ENCODE measurements around the gene VAMP2.

The VAMP2 gene

GRCh38 chr17:8131844-8132441, 30.8 kb downstream of the VAMP2 start:
- H3K4me1 Mint-ChIP-seq (ENCODE audit: low read depth), result peaks cover 8% of the 10 kb centered on the region
- no peak for DNase-seq
- H3K9me3 Mint-ChIP-seq, result no peaks in the 10 kb centered on the region
- H3K4me3 Mint-ChIP-seq, result no peak overlapping the region
- no peaks in the 10 kb centered on the region for H3K36me3 Mint-ChIP-seq (ENCODE audit: low read depth)
- peak overlapping the region; percentile 8 for H3K27ac Mint-ChIP-seq
- peaks cover 3% of the 10 kb centered on the region for H3K27me3 Mint-ChIP-seq

- H3K4me1 Mint-ChIP-seq (ENCODE audit: low read depth), result peaks cover 42% of the 10 kb centered on the region
- no peaks in the 10 kb centered on the region for H3K36me3 Mint-ChIP-seq (ENCODE audit: low read depth)
- H3K4me3 Mint-ChIP-seq, result no peak overlapping the region
- peaks cover 24% of the 10 kb centered on the region for H3K27me3 Mint-ChIP-seq
- no peak overlapping the region for H3K27ac Mint-ChIP-seq
- H3K9me3 Mint-ChIP-seq, result no peaks in the 10 kb centered on the region
- DNase-seq, result no peak
Measured at GRCh38 chr17:8128125-8128784, 34.5 kb downstream of the VAMP2 start.

GRCh38 chr17:8126491-8127066, 36.2 kb downstream of the VAMP2 start:
- Mint-ChIP-seq H3K9me3 (no peaks in the 10 kb centered on the region), H3K4me1 (ENCODE audit: low read depth) (peaks cover 50% of the 10 kb centered on the region), H3K27me3 (peaks cover 37% of the 10 kb centered on the region), H3K4me3 (peak overlapping the region; percentile 82), H3K27ac (peak overlapping the region; percentile 58), H3K36me3 (ENCODE audit: low read depth) (no peaks in the 10 kb centered on the region)
- peak; percentile 79 for DNase-seq

- no peak for DNase-seq
- H3K36me3 Mint-ChIP-seq (ENCODE audit: low read depth), result no peaks in the 10 kb centered on the region
- peak overlapping the region; percentile 82 for H3K4me3 Mint-ChIP-seq
- peaks cover 52% of the 10 kb centered on the region for H3K4me1 Mint-ChIP-seq (ENCODE audit: low read depth)
- peak overlapping the region; percentile 97 for H3K27ac Mint-ChIP-seq
- H3K9me3 Mint-ChIP-seq, result no peaks in the 10 kb centered on the region
- peaks cover 38% of the 10 kb centered on the region for H3K27me3 Mint-ChIP-seq
Measured at GRCh38 chr17:8125947-8126490, 36.7 kb downstream of the VAMP2 start.

- peaks cover 2% of the 10 kb centered on the region for H3K36me3 Mint-ChIP-seq (ENCODE audit: low read depth)
- peak overlapping the region; percentile 82 for H3K4me3 Mint-ChIP-seq
- DNase-seq, result peak; percentile 97
- H3K4me1 Mint-ChIP-seq (ENCODE audit: low read depth), result peaks cover 57% of the 10 kb centered on the region
- H3K27me3 Mint-ChIP-seq, result peaks cover 43% of the 10 kb centered on the region
- peak overlapping the region; percentile 97 for H3K27ac Mint-ChIP-seq
- no peaks in the 10 kb centered on the region for H3K9me3 Mint-ChIP-seq
Measured at GRCh38 chr17:8125154-8125946, 37.4 kb downstream of the VAMP2 start.

- Mint-ChIP-seq H3K4me3 (peak overlapping the region; percentile 82), H3K27me3 (peaks cover 43% of the 10 kb centered on the region), H3K36me3 (ENCODE audit: low read depth) (peaks cover 2% of the 10 kb centered on the region), H3K9me3 (no peaks in the 10 kb centered on the region), H3K4me1 (ENCODE audit: low read depth) (peaks cover 65% of the 10 kb centered on the region), H3K27ac (peak overlapping the region; percentile 97)
- peak; percentile 61 for DNase-seq
Measured at GRCh38 chr17:8124350-8125153, 38.2 kb downstream of the VAMP2 start.

GRCh38 chr17:8123695-8124349, 38.9 kb downstream of the VAMP2 start, which contains the start of gene HES7:
HES7 (minus strand) TSS chr17:8124106; CDS start chr17:8124084, 22 bp downstream.
- Mint-ChIP-seq H3K4me1 (ENCODE audit: low read depth) (peaks cover 69% of the 10 kb centered on the region), H3K4me3 (peak within 1 kb of the TSS; percentile 82)

GRCh38 chr17:8122924-8123694, 39.6 kb downstream of the VAMP2 start:
- peaks cover 46% of the 10 kb centered on the region for H3K27me3 Mint-ChIP-seq
- peak; percentile 76 for DNase-seq
- H3K4me3 Mint-ChIP-seq, result peak overlapping the region; percentile 82
- no peaks in the 10 kb centered on the region for H3K9me3 Mint-ChIP-seq
- H3K36me3 Mint-ChIP-seq (ENCODE audit: low read depth), result peaks cover 4% of the 10 kb centered on the region
- H3K4me1 Mint-ChIP-seq (ENCODE audit: low read depth), result peaks cover 75% of the 10 kb centered on the region
- H3K27ac Mint-ChIP-seq, result peak overlapping the region; percentile 28

More at GRCh38 chr17:8123695-8124349, 38.9 kb downstream of the VAMP2 start, which contains the start of gene HES7:
- peak; percentile 57 for DNase-seq
- peak within 1 kb of the TSS; percentile 97 for H3K27ac Mint-ChIP-seq
- H3K36me3 Mint-ChIP-seq (ENCODE audit: low read depth), result peaks cover 2% of the 10 kb centered on the region
- H3K9me3 Mint-ChIP-seq, result no peaks in the 10 kb centered on the region
- H3K27me3 Mint-ChIP-seq, result peaks cover 43% of the 10 kb centered on the region

GRCh38 chr17:8122422-8122923, 40.3 kb downstream of the VAMP2 start:
- DNase-seq, result peak; percentile 55

GRCh38 chr17:8121681-8122421, 40.9 kb downstream of the VAMP2 start:
- peak; percentile 79 for DNase-seq
- peaks cover 78% of the 10 kb centered on the region for H3K4me1 Mint-ChIP-seq (ENCODE audit: low read depth)
- no peaks in the 10 kb centered on the region for H3K9me3 Mint-ChIP-seq
- peak overlapping the region; percentile 82 for H3K4me3 Mint-ChIP-seq
- H3K27me3 Mint-ChIP-seq, result peaks cover 52% of the 10 kb centered on the region
- no peak overlapping the region for H3K27ac Mint-ChIP-seq
- peaks cover 4% of the 10 kb centered on the region for H3K36me3 Mint-ChIP-seq (ENCODE audit: low read depth)

More at GRCh38 chr17:8122422-8122923, 40.3 kb downstream of the VAMP2 start:
- H3K9me3 Mint-ChIP-seq, result no peaks in the 10 kb centered on the region
- H3K36me3 Mint-ChIP-seq (ENCODE audit: low read depth), result peaks cover 4% of the 10 kb centered on the region
- H3K4me3 Mint-ChIP-seq, result peak overlapping the region; percentile 82
- no peak overlapping the region for H3K27ac Mint-ChIP-seq
- peaks cover 81% of the 10 kb centered on the region for H3K4me1 Mint-ChIP-seq (ENCODE audit: low read depth)
- H3K27me3 Mint-ChIP-seq, result peaks cover 52% of the 10 kb centered on the region

- DNase-seq, result no peak
- Mint-ChIP-seq H3K27ac (no peak overlapping the region), H3K9me3 (no peaks in the 10 kb centered on the region), H3K36me3 (ENCODE audit: low read depth) (peaks cover 4% of the 10 kb centered on the region), H3K4me3 (peak overlapping the region; percentile 82), H3K4me1 (ENCODE audit: low read depth) (peaks cover 77% of the 10 kb centered on the region), H3K27me3 (peaks cover 57% of the 10 kb centered on the region)
Measured at GRCh38 chr17:8121407-8121680, 41.4 kb downstream of the VAMP2 start.

All from activated T-cell treated with anti-CD3 and anti-CD28 coated beads, Interleukin-2, amount 50 U/mL, for 24 hours (primary cell).